Measurements from ENCODE around the gene SORBS2. TPM values are rescaled to one million over a fixed set of nuclear protein-coding genes. Genes with fewer than 3 reads are reported as not detected.

The SORBS2 gene
- total RNA-seq, 4 donors from 2014 or later = 290 to 437 (median 377) TPM

- DNase-seq = peak in 1 of 2 donors; percentile 38
- H3K4me1 ChIP-seq = peaks cover 34 to 40% of the 10 kb centered on the region in 2 donors
- H3K27ac ChIP-seq = peak overlapping the region in 2 of 3 donors; percentile 4 to 88
- intact Hi-C loops (cut with DNase I) = no loop called here
- no peaks in the 10 kb centered on the region for H3K36me3 ChIP-seq
- WGBS, 2 donors = 59 to 61% methylated on average over 29 of the region's 29 CpGs
- peak in 1 of 2 donors; percentile 8 for TF ChIP-seq POLR2A (IDR thresholded peaks at IDR 0.05)
- no peak for TF ChIP-seq CTCF (IDR thresholded peaks at IDR 0.05)
- no peaks in the 10 kb centered on the region for H3K9me3 ChIP-seq
- H3K27me3 ChIP-seq = no peaks in the 10 kb centered on the region
- H3K4me3 ChIP-seq (replicated peaks in 1 of 3) = no peak overlapping the region
Measured at GRCh38 chr4:185820146-185821028, 8.4 kb upstream of the SORBS2 start.

- Histone ChIP-seq H3K9me3 (no peaks in the 10 kb centered on the region), H3K4me3 (replicated peaks in 1 of 3) (no peak overlapping the region), H3K4me1 (peaks cover 43 to 44% of the 10 kb centered on the region in 2 donors), H3K27ac (peak overlapping the region in 2 of 3 donors; percentile 88 to 89), H3K36me3 (no peaks in the 10 kb centered on the region), H3K27me3 (no peaks in the 10 kb centered on the region)
- intact Hi-C loops (cut with DNase I) = loop anchor here (10.0 kb wide), 1 partner anchor 206 kb away; no protein-coding TSS in a partner anchor
- no peak for DNase-seq
- WGBS, 2 donors = 91 to 96% methylated on average over 5 of the region's 5 CpGs
- TF ChIP-seq CTCF (IDR thresholded peaks at IDR 0.05) = no peak
- no peak for TF ChIP-seq POLR2A (IDR thresholded peaks at IDR 0.05)
Measured at GRCh38 chr4:185819144-185819543, 7.2 kb upstream of the SORBS2 start.

GRCh38 chr4:185817403-185817818 is 5.4 kb upstream of the SORBS2 start:
- Histone ChIP-seq H3K4me3 (replicated peaks in 1 of 3) (no peak overlapping the region), H3K4me1 (peaks cover 41 to 42% of the 10 kb centered on the region in 2 donors), H3K27me3 (no peaks in the 10 kb centered on the region), H3K9me3 (no peaks in the 10 kb centered on the region), H3K36me3 (no peaks in the 10 kb centered on the region), H3K27ac (peak overlapping the region; percentile 89 to 97 (median 93))
- no peak for TF ChIP-seq CTCF (IDR thresholded peaks at IDR 0.05)
- peak in 1 of 2 donors; percentile 63 for TF ChIP-seq POLR2A (IDR thresholded peaks at IDR 0.05)
- intact Hi-C loops (cut with DNase I) = loop anchor here (10.0 kb wide), 1 partner anchor 207 kb away; no protein-coding TSS in a partner anchor
- peak; percentile 98 to 99 for DNase-seq
- 17 to 31% methylated on average over 8 of the region's 8 CpGs for WGBS, 2 donors

- TF ChIP-seq POLR2A (IDR thresholded peaks at IDR 0.05) = no peak
- TF ChIP-seq CTCF (IDR thresholded peaks at IDR 0.05) = no peak
- Histone ChIP-seq H3K4me3 (replicated peaks in 1 of 3) (no peak overlapping the region), H3K36me3 (no peaks in the 10 kb centered on the region), H3K27me3 (no peaks in the 10 kb centered on the region), H3K27ac (peak overlapping the region in 2 of 3 donors; percentile 89 to 97), H3K4me1 (peaks cover 29 to 33% of the 10 kb centered on the region in 2 donors), H3K9me3 (no peaks in the 10 kb centered on the region)
- 97 to 99% methylated on average over 8 of the region's 8 CpGs for WGBS, 2 donors
- DNase-seq = no peak
- intact Hi-C loops (cut with DNase I) = loop anchor here (10.0 kb wide), 1 partner anchor 212 kb away; no protein-coding TSS in a partner anchor
Measured at GRCh38 chr4:185813133-185813532, 1.1 kb upstream of the SORBS2 start.

All from thyroid gland (tissue), 4 donors.